ENCODE data around the gene KCNIP2. TPM values are rescaled to one million over a fixed set of nuclear protein-coding genes. Genes with fewer than 3 reads are reported as not detected.
A peak's percentile ranks its signal among the peaks of the same experiment; 100 is the strongest.

Gene KCNIP2
- 2.6 and 3.0 TPM in 2 replicates for total RNA-seq (2021)
- long read RNA-seq, transcript KCNIP2-203 (8 exons, 2,089 nt): major isoform, 5 of 8 reads
- long read RNA-seq, partial matches to known transcripts: 1 of 8 reads
- long read RNA-seq, other reads (novel, unspliced or antisense): 2 of 8 reads

GRCh38 chr10:101843032-101844021, at the start of gene KCNIP2:
Gene KCNIP2 (minus strand): TSS chr10:101843800. CDS start chr10:101843568, 232 bp downstream.
- Mint-ChIP-seq H3K27ac (peak within 1 kb of the TSS in 2 of 3 experiments; percentile 6 to 87; a peak in 3 of 7 replicates), H3K9me3 (no peaks in the 10 kb centered on the region), H3K4me3 (peak within 1 kb of the TSS; percentile 67 to 84), H3K4me1 (peaks cover 35 to 50% of the 10 kb centered on the region in 2 experiments), H3K27me3 (ENCODE audit: low read depth) (peaks cover 37% of the 10 kb centered on the region), H3K36me3 (ENCODE audit: insufficient read depth in 1 of 3, low read depth in 3 of 3) (peaks cover 0 to 4% (median 0%) of the 10 kb centered on the region in 3 experiments; a peak in 1 of 7 replicates)
- no peak within 1 kb of the TSS for H4K91ac ChIP-seq (ENCODE audit: insufficient read length, low read depth, low read length)
- no peak within 1 kb of the TSS for H3K4ac ChIP-seq (ENCODE audit: low read depth, low read length)
- TF ChIP-seq, protein P1, sequence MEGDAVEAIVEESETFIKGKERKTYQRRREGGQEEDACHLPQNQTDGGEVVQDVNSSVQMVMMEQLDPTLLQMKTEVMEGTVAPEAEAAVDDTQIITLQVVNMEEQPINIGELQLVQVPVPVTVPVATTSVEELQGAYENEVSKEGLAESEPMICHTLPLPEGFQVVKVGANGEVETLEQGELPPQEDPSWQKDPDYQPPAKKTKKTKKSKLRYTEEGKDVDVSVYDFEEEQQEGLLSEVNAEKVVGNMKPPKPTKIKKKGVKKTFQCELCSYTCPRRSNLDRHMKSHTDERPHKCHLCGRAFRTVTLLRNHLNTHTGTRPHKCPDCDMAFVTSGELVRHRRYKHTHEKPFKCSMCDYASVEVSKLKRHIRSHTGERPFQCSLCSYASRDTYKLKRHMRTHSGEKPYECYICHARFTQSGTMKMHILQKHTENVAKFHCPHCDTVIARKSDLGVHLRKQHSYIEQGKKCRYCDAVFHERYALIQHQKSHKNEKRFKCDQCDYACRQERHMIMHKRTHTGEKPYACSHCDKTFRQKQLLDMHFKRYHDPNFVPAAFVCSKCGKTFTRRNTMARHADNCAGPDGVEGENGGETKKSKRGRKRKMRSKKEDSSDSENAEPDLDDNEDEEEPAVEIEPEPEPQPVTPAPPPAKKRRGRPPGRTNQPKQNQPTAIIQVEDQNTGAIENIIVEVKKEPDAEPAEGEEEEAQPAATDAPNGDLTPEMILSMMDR (conservative IDR thresholded peaks at IDR 0.05): peak; percentile 96
- no peak within 1 kb of the TSS for H3K9ac ChIP-seq (ENCODE audit: extremely low read depth, insufficient read length, low read length)
- H2BK15ac ChIP-seq (ENCODE audit: low read depth, low read length): no peak within 1 kb of the TSS
- peaks cover 6% of the 10 kb centered on the region; the same call in 1 of the 2 replicates for H3K4me1 ChIP-seq (ENCODE audit: insufficient read depth, low read length)
- H4K5ac ChIP-seq (ENCODE audit: insufficient read length, low read depth, low read length): no peak within 1 kb of the TSS
- no peak within 1 kb of the TSS for H2BK12ac ChIP-seq (ENCODE audit: insufficient read length, low read depth, low read length)
- no peak within 1 kb of the TSS for H2AFZ ChIP-seq (ENCODE audit: low read length)
- H3K9me3 ChIP-seq (ENCODE audit: control insufficient read depth, low read depth, low read length): no peaks in the 10 kb centered on the region
- no peak within 1 kb of the TSS for H4K8ac ChIP-seq (replicated peaks; ENCODE audit: insufficient read length, low read depth, low read length)
- no peaks in the 10 kb centered on the region for H3K79me1 ChIP-seq (ENCODE audit: insufficient read depth, low read depth, low read length, poor library complexity, severe bottlenecking)
- H3T11ph ChIP-seq (ENCODE audit: low read length): no peak within 1 kb of the TSS
- H2BK120ac ChIP-seq (ENCODE audit: low read depth, low read length, poor library complexity, severe bottlenecking): no peak within 1 kb of the TSS
- H3K18ac ChIP-seq (ENCODE audit: insufficient read length, low read depth, low read length): no peak within 1 kb of the TSS
- H3K79me2 ChIP-seq (ENCODE audit: insufficient read depth, low read length): no peaks in the 10 kb centered on the region
- peaks cover 2% of the 10 kb centered on the region for H4K20me1 ChIP-seq (ENCODE audit: control insufficient read depth, insufficient read depth, insufficient read length)
- no peak within 1 kb of the TSS for H2BK20ac ChIP-seq (ENCODE audit: low read depth, low read length, poor library complexity, severe bottlenecking)
- DNase-seq: peak; percentile 90
- H3K56ac ChIP-seq (ENCODE audit: insufficient read length, low read depth, low read length): no peak within 1 kb of the TSS
- no peak within 1 kb of the TSS for H3K27ac ChIP-seq (ENCODE audit: insufficient read length, low read depth, low read length)
- no peak within 1 kb of the TSS for H3K14ac ChIP-seq (ENCODE audit: insufficient read depth, low read length)
- H3K4me2 ChIP-seq (ENCODE audit: insufficient read depth, insufficient read length, low read length): peak within 1 kb of the TSS; percentile 74
- H2BK5ac ChIP-seq (ENCODE audit: insufficient read length, low read length): no peak within 1 kb of the TSS
- peaks cover 13% of the 10 kb centered on the region for H3K23me2 ChIP-seq (ENCODE audit: insufficient read length, low read depth, low read length, poor library complexity, severe bottlenecking)
- H2AK5ac ChIP-seq (ENCODE audit: insufficient read length, low read length): no peak within 1 kb of the TSS
- no peak within 1 kb of the TSS for H3K23ac ChIP-seq (ENCODE audit: insufficient read length, low read depth, low read length)
- no CpG with 5 or more reads among the region's 60 CpGs for WGBS (ENCODE audit: extremely low coverage, insufficient read length, low lambda C conversion rate)
- H3K27me3 ChIP-seq (ENCODE audit: insufficient read depth, low read length): peaks cover 15% of the 10 kb centered on the region; the same call in 1 of the 2 replicates

All from H9 (cell line).